Activated CD4-positive, alpha-beta memory T cell treated with anti-CD3 and anti-CD28 coated beads, Interleukin-2, amount 10 ng/mL, durations not matched to agents 7 days and 5 days (primary cell): ENCODE results near the gene GAS5. TPM values are rescaled to one million over a fixed set of nuclear protein-coding genes. Genes with fewer than 3 reads are reported as not detected.

Experiments used
- CTCF ChIA-PET: fragments of 350-600 bp; sonication (Branson Sonifier 250); formaldehyde crosslinking; loops from one replicate; lab custom pipeline; 2021; ENCODE audit warnings: antibody characterized with exemption, inconsistent platforms; lab: Charles Lee
- POLR2A ChIA-PET: fragments of 350-600 bp; sonication (Branson Sonifier 250); formaldehyde crosslinking; loops from one replicate; lab custom pipeline; 2021; ENCODE audit warnings: antibody characterized with exemption; lab: Charles Lee
- DNase-seq: peaks from one replicate; pipeline ENCODE4 v3.0.0-alpha.2; 2020
- H3K27ac Mint-ChIP-seq: one replicate; pipeline ENCODE4 v1.8.0; 2021; ENCODE audit warnings: mild to moderate bottlenecking, mixed read lengths
- H3K27me3 Mint-ChIP-seq: one replicate; pipeline ENCODE4 v1.8.0; 2021; ENCODE audit warnings: mixed read lengths
- H3K36me3 Mint-ChIP-seq: one replicate; pipeline ENCODE4 v1.8.0; 2021; ENCODE audit warnings: low read depth, mixed read lengths
- H3K4me1 Mint-ChIP-seq: one replicate; pipeline ENCODE4 v1.8.0; 2021; ENCODE audit warnings: mixed read lengths
- H3K4me3 Mint-ChIP-seq: one replicate; pipeline ENCODE4 v1.8.0; 2021; ENCODE audit warnings: mild to moderate bottlenecking, mixed read lengths
- H3K9me3 Mint-ChIP-seq: one replicate; pipeline ENCODE4 v1.8.0; 2021; ENCODE audit warnings: mixed read lengths
- total RNA-seq, 2 experiments: library from RNA; stranded (reverse); gene quantifications; one replicate each; pipeline ENCODE4 v1.2.3, GENCODE V29; 2021

The GAS5 gene
- total RNA-seq, 2 experiments from 2014 or later, result 379 to 394 TPM

GRCh38 chr1:173857363-173857917, 10.3 kb downstream of the GAS5 start:
- peak overlapping the region; percentile 40 for H3K27ac Mint-ChIP-seq
- H3K36me3 Mint-ChIP-seq, result peaks cover 55% of the 10 kb centered on the region

GRCh38 chr1:173856903-173857302, 10.9 kb downstream of the GAS5 start:
- H3K9me3 Mint-ChIP-seq, result no peaks in the 10 kb centered on the region
- H3K4me3 Mint-ChIP-seq, result no peak overlapping the region
- DNase-seq, result no peak
- no peak overlapping the region for H3K27ac Mint-ChIP-seq
- H3K27me3 Mint-ChIP-seq, result no peaks in the 10 kb centered on the region
- peaks cover 55% of the 10 kb centered on the region for H3K36me3 Mint-ChIP-seq
- CTCF ChIA-PET, result interaction anchor here (0.5 kb wide), 1 partner anchor 225 kb away, joined by 3 read pairs; no protein-coding TSS in a partner anchor
- POLR2A ChIA-PET, result interaction anchor here (1.3 to 2.2 kb wide), 3 partner anchors 11 to 142 kb away, joined by 5 to 11 read pairs (median 5); partner anchors contain the start of genes GAS5, KLHL20 and ZBTB37
- H3K4me1 Mint-ChIP-seq, result peaks cover under 1% of the 10 kb centered on the region

More at GRCh38 chr1:173857363-173857917, 10.3 kb downstream of the GAS5 start:
- CTCF ChIA-PET, result no interaction called here
- H3K9me3 Mint-ChIP-seq, result no peaks in the 10 kb centered on the region
- H3K4me1 Mint-ChIP-seq, result peaks cover 3% of the 10 kb centered on the region
- POLR2A ChIA-PET, result interaction anchor here (1.3 to 2.2 kb wide), 3 partner anchors 11 to 143 kb away, joined by 5 to 11 read pairs (median 5); partner anchors contain the start of genes GAS5, KLHL20 and ZBTB37
- no peak for DNase-seq
- no peaks in the 10 kb centered on the region for H3K27me3 Mint-ChIP-seq
- H3K4me3 Mint-ChIP-seq, result no peak overlapping the region

- Mint-ChIP-seq H3K4me3 (no peak overlapping the region), H3K27ac (peak overlapping the region; percentile 10), H3K36me3 (peaks cover 58% of the 10 kb centered on the region), H3K9me3 (no peaks in the 10 kb centered on the region), H3K4me1 (no peaks in the 10 kb centered on the region), H3K27me3 (no peaks in the 10 kb centered on the region)
- CTCF ChIA-PET, result no interaction called here
- POLR2A ChIA-PET, result interaction anchor here (1.5 to 2.4 kb wide), 2 partner anchors 12 to 19 kb away, joined by 5 to 7 read pairs; partner anchors contain the start of genes GAS5 and ZBTB37
- no peak for DNase-seq
These were observed 11.8 kb downstream of the GAS5 start for GRCh38 chr1:173856014-173856413.

- no peaks in the 10 kb centered on the region for H3K27me3 Mint-ChIP-seq
- CTCF ChIA-PET, result no interaction called here
- no peaks in the 10 kb centered on the region for H3K4me1 Mint-ChIP-seq
- no peaks in the 10 kb centered on the region for H3K9me3 Mint-ChIP-seq
- POLR2A ChIA-PET, result interaction anchor here (0.6 to 2.6 kb wide), 3 partner anchors 16 to 833 kb away, joined by 3 to 20 read pairs (median 4); partner anchors contain the start of genes GAS5 and ZBTB37
- H3K36me3 Mint-ChIP-seq, result peaks cover 54% of the 10 kb centered on the region
- H3K4me3 Mint-ChIP-seq, result no peak overlapping the region
- DNase-seq, result no peak
- H3K27ac Mint-ChIP-seq, result no peak overlapping the region
These were observed 14.7 kb downstream of the GAS5 start for GRCh38 chr1:173853074-173853473.

GRCh38 chr1:173852105-173852504, 15.7 kb downstream of the GAS5 start:
- ChIA-PET POLR2A (interaction anchor here (0.6 to 2.6 kb wide), 5 partner anchors 9 to 834 kb away, joined by 3 to 20 read pairs (median 8); partner anchors contain the start of genes GAS5 and ZBTB37), CTCF (interaction anchor here (1.3 kb wide), 1 partner anchor 422 kb away, joined by 3 read pairs; no protein-coding TSS in a partner anchor)
- DNase-seq, result no peak
- Mint-ChIP-seq H3K9me3 (no peaks in the 10 kb centered on the region), H3K27me3 (no peaks in the 10 kb centered on the region), H3K4me1 (no peaks in the 10 kb centered on the region), H3K36me3 (peaks cover 52% of the 10 kb centered on the region), H3K4me3 (no peak overlapping the region), H3K27ac (no peak overlapping the region)

- H3K4me1 Mint-ChIP-seq, result peaks cover 8% of the 10 kb centered on the region
- DNase-seq, result no peak
- H3K36me3 Mint-ChIP-seq, result peaks cover 38% of the 10 kb centered on the region
- no peak overlapping the region for H3K4me3 Mint-ChIP-seq
- CTCF ChIA-PET, result no interaction called here
- POLR2A ChIA-PET, result no interaction called here
- H3K27ac Mint-ChIP-seq, result no peak overlapping the region
- no peaks in the 10 kb centered on the region for H3K9me3 Mint-ChIP-seq
- no peaks in the 10 kb centered on the region for H3K27me3 Mint-ChIP-seq
These were observed 35.0 kb downstream of the GAS5 start for GRCh38 chr1:173832748-173833147.

- H3K4me3 Mint-ChIP-seq, result no peak overlapping the region
- POLR2A ChIA-PET, result no interaction called here
- peaks cover 37% of the 10 kb centered on the region for H3K4me1 Mint-ChIP-seq
- H3K9me3 Mint-ChIP-seq, result no peaks in the 10 kb centered on the region
- no peak for DNase-seq
- CTCF ChIA-PET, result interaction anchor here (1.5 to 5.6 kb wide), 2 partner anchors 8 to 397 kb away, joined by 4 to 62 read pairs; no protein-coding TSS in a partner anchor
- H3K27me3 Mint-ChIP-seq, result no peaks in the 10 kb centered on the region
- H3K27ac Mint-ChIP-seq, result no peak overlapping the region
- H3K36me3 Mint-ChIP-seq, result peaks cover 44% of the 10 kb centered on the region
These were observed 40.2 kb downstream of the GAS5 start for GRCh38 chr1:173827611-173828010.

- ChIA-PET CTCF (interaction anchor here (0.7 to 5.6 kb wide), 11 partner anchors 13 to 394 kb away, joined by 3 to 62 read pairs (median 3); partner anchors contain the start of genes GAS5 and ZBTB37), POLR2A (interaction anchor here (0.7 to 5.2 kb wide), 32 partner anchors 9 to 1199 kb away, joined by 3 to 139 read pairs (median 4); partner anchors contain the start of genes CACYBP, GAS5, KLHL20 and MRPS14)
- Mint-ChIP-seq H3K9me3 (no peaks in the 10 kb centered on the region), H3K4me3 (peak within 1 kb of the TSS; percentile 85), H3K27me3 (no peaks in the 10 kb centered on the region), H3K27ac (peak within 1 kb of the TSS; percentile 95), H3K36me3 (peaks cover 54% of the 10 kb centered on the region), H3K4me1 (peaks cover 61% of the 10 kb centered on the region)
- peak; percentile 94 for DNase-seq
These were observed 43.3 kb downstream of the GAS5 start, which contains the start of the genes CENPL and DARS2 for GRCh38 chr1:173824315-173825081. Gene CENPL, minus strand, starts transcription at chr1:173824883. Its CDS starts 13,584 bp downstream, at chr1:173811299. Gene DARS2, plus strand, starts transcription at chr1:173824673. Its CDS starts 557 bp downstream, at chr1:173825230.

GRCh38 chr1:173823781-173824314, 43.9 kb downstream of the GAS5 start:
- POLR2A ChIA-PET, result interaction anchor here (0.7 to 5.2 kb wide), 31 partner anchors 9 to 1199 kb away, joined by 3 to 139 read pairs (median 4); partner anchors contain the start of genes CACYBP, GAS5, KLHL20 and MRPS14
- Mint-ChIP-seq H3K4me3 (peak overlapping the region; percentile 85), H3K27me3 (no peaks in the 10 kb centered on the region), H3K27ac (peak overlapping the region; percentile 95), H3K4me1 (peaks cover 58% of the 10 kb centered on the region), H3K9me3 (no peaks in the 10 kb centered on the region), H3K36me3 (peaks cover 52% of the 10 kb centered on the region)
- no peak for DNase-seq
- CTCF ChIA-PET, result interaction anchor here (0.7 to 5.6 kb wide), 6 partner anchors 30 to 394 kb away, joined by 3 to 62 read pairs (median 3); partner anchors contain the start of gene ZBTB37

- no peak for DNase-seq
- H3K27ac Mint-ChIP-seq, result no peak overlapping the region
- H3K27me3 Mint-ChIP-seq, result no peaks in the 10 kb centered on the region
- H3K4me3 Mint-ChIP-seq, result no peak overlapping the region
- CTCF ChIA-PET, result no interaction called here
- H3K36me3 Mint-ChIP-seq, result peaks cover 59% of the 10 kb centered on the region
- POLR2A ChIA-PET, result interaction anchor here (1.0 kb wide), 1 partner anchor 35 kb away, joined by 3 read pairs; no protein-coding TSS in a partner anchor
- H3K9me3 Mint-ChIP-seq, result no peaks in the 10 kb centered on the region
- H3K4me1 Mint-ChIP-seq, result peaks cover 50% of the 10 kb centered on the region
These were observed 46.1 kb downstream of the GAS5 start for GRCh38 chr1:173821680-173822079.

- CTCF ChIA-PET, result interaction anchor here (0.6 kb wide), 1 partner anchor 13 kb away, joined by 3 read pairs; no protein-coding TSS in a partner anchor
- Mint-ChIP-seq H3K4me1 (peaks cover 63% of the 10 kb centered on the region), H3K36me3 (peaks cover 80% of the 10 kb centered on the region)
These were observed 49.3 kb downstream of the GAS5 start for GRCh38 chr1:173818459-173818858.

More at GRCh38 chr1:173818459-173818858, 49.3 kb downstream of the GAS5 start:
- no peak overlapping the region for H3K4me3 Mint-ChIP-seq
- POLR2A ChIA-PET, result interaction anchor here (1.2 kb wide), 1 partner anchor 48 kb away, joined by 3 read pairs; no protein-coding TSS in a partner anchor
- H3K9me3 Mint-ChIP-seq, result peaks cover 9% of the 10 kb centered on the region
- DNase-seq, result no peak
- H3K27me3 Mint-ChIP-seq, result no peaks in the 10 kb centered on the region
- H3K27ac Mint-ChIP-seq, result no peak overlapping the region
